Caco-2 (cell line): Measurements from ENCODE around the gene PPP1R12C. TPM values are rescaled to one million over a fixed set of nuclear protein-coding genes. Genes with fewer than 3 reads are reported as not detected.
A peak's percentile ranks its signal among the peaks of the same experiment; 100 is the strongest.
"Not testable (repeated sequence)": the region's sequence is repeated elsewhere in the genome, so short reads cannot be mapped to it uniquely, and the experiment has no call there.

ENCODE experiments used
- BruUV-seq: library from RNA; stranded (reverse); fragments of 400-500 nt; replicated peaks from 2 replicates; lab custom pipeline; 2021; lab: Mats Ljungman, UMichigan
- CTCF ChIA-PET: fragments of 300-600 bp; sonication (Branson Sonifier 250); formaldehyde crosslinking; loops from one replicate; lab custom pipeline; 2022; ENCODE audit warnings: antibody characterized with exemption; lab: Charles Lee
- POLR2A ChIA-PET: fragments of 300-600 bp; sonication (Branson Sonifier 250); formaldehyde crosslinking; loops from one replicate; lab custom pipeline; 2022; ENCODE audit warnings: antibody characterized with exemption; lab: Charles Lee
- DNase-seq, 2 experiments: peaks; one replicate each; pipeline versions ENCODE4 v3.0.0 to v3.0.0-alpha.2; 2020 to 2022
- H3K27me3 ChIP-seq: replicated peaks from 2 replicates; pipeline ENCODE4 v1.6.0; 2011; ENCODE audit warnings: low read length; ENCODE audit not compliant: control insufficient read depth, insufficient read depth
- H3K36me3 ChIP-seq: 2 replicates; pipeline ENCODE4 v1.5.1; 2011; ENCODE audit warnings: low read length; ENCODE audit not compliant: control insufficient read depth, insufficient read depth
- H3K4me1 ChIP-seq: fragments of 250-450 bp; sonication (Bioruptor Pico); 2 replicates; pipeline ENCODE4 v1.5.1; 2020; ENCODE audit warnings: mild to moderate bottlenecking
- H3K4me3 ChIP-seq: 2 replicates; pipeline ENCODE4 v1.5.1; 2011; ENCODE audit warnings: low read depth, mild to moderate bottlenecking, control low read depth, low read length
- H3K9me3 ChIP-seq: fragments of 250-450 bp; sonication (Bioruptor Pico); 2 replicates; pipeline ENCODE4 v1.5.1; 2020; ENCODE audit warnings: mild to moderate bottlenecking, moderate library complexity
- H3K27ac Mint-ChIP-seq: one replicate; pipeline ENCODE4 v1.8.0; 2022; ENCODE audit warnings: mixed read lengths; ENCODE audit not compliant: unreplicated experiment
- H3K27me3 Mint-ChIP-seq: one replicate; pipeline ENCODE4 v1.8.0; 2022; ENCODE audit warnings: mixed read lengths; ENCODE audit not compliant: insufficient read depth, unreplicated experiment
- H3K36me3 Mint-ChIP-seq: one replicate; pipeline ENCODE4 v1.8.0; 2022; ENCODE audit warnings: mild to moderate bottlenecking, mixed read lengths; ENCODE audit not compliant: insufficient read depth, unreplicated experiment
- H3K4me1 Mint-ChIP-seq: one replicate; pipeline ENCODE4 v1.8.0; 2022; ENCODE audit warnings: low read depth, mixed read lengths; ENCODE audit not compliant: unreplicated experiment
- H3K4me3 Mint-ChIP-seq: one replicate; pipeline ENCODE4 v1.8.0; 2022; ENCODE audit warnings: mild to moderate bottlenecking, moderate library complexity, mixed read lengths; ENCODE audit not compliant: unreplicated experiment
- H3K9me3 Mint-ChIP-seq: one replicate; pipeline ENCODE4 v1.8.0; 2022; ENCODE audit warnings: mixed read lengths; ENCODE audit not compliant: unreplicated experiment
- CTCF ChIP-seq, 2 experiments: fragments of 200-600 bp in 1 of 2; IDR thresholded peaks; 1 replicate in 1 of 2; 2 replicates in 1 of 2; pipeline versions ENCODE4 v1.5.1 to v1.8.0; 2011 to 2022; ENCODE audit warnings: antibody characterized with exemption in 1 of 2, control low read depth in 1 of 2, inconsistent platforms in 1 of 2, low read depth in 1 of 2, low read length in 1 of 2, mild to moderate bottlenecking in 1 of 2, moderate library complexity in 1 of 2; ENCODE audit not compliant: insufficient read depth in 1 of 2, severe bottlenecking in 1 of 2, unreplicated experiment in 1 of 2
- intact Hi-C: fragments of 100-400 bp; cut with micrococcal nuclease; formaldehyde crosslinking; loops from one replicate; pipeline ENCODE4 v1.10.0; 2022; ENCODE audit not compliant: unreplicated experiment
- total RNA-seq: library from RNA; stranded (reverse); gene quantifications from 2 replicates; pipeline ENCODE4 v1.2.3, GENCODE V29; 2022

PPP1R12C gene
- total RNA-seq, 1 experiment from 2014 or later = 104 TPM

- Mint-ChIP-seq H3K27me3 (peaks cover 3% of the 10 kb centered on the region), H3K4me3 (peak within 1 kb of the TSS; percentile 77), H3K9me3 (peaks cover 3% of the 10 kb centered on the region), H3K36me3 (no peaks in the 10 kb centered on the region), H3K4me1 (peaks cover 20% of the 10 kb centered on the region), H3K27ac (no peak within 1 kb of the TSS)
- ChIA-PET CTCF (no interaction called here), POLR2A (no interaction called here)
- no peaks in the 10 kb centered on the region for H3K9me3 ChIP-seq
- H3K27me3 ChIP-seq = no peaks in the 10 kb centered on the region
- intact Hi-C loops = no loop called here
- no TSS peak for BruUV-seq
- peaks cover 16% of the 10 kb centered on the region for H3K4me1 ChIP-seq
- no peak for TF ChIP-seq CTCF (IDR thresholded peaks at IDR 0.05; ENCODE audit: insufficient read depth in 1 of 2, low read depth in 1 of 2, low read length in 1 of 2, severe bottlenecking in 1 of 2, unreplicated experiment in 1 of 2)
- H3K4me3 ChIP-seq = peak within 1 kb of the TSS; percentile 38
- no peak for DNase-seq
- H3K36me3 ChIP-seq = no peaks in the 10 kb centered on the region
These were observed 39.8 kb upstream of the PPP1R12C start, which contains the start of gene TNNI3 for GRCh38 chr19:55157064-55157908. Gene TNNI3 (minus strand): TSS chr19:55157732. CDS start chr19:55157589, 143 bp downstream.

- Histone ChIP-seq H3K9me3 (no peaks in the 10 kb centered on the region), H3K27me3 (no peaks in the 10 kb centered on the region), H3K4me3 (peak overlapping the region; percentile 38), H3K4me1 (peaks cover 16% of the 10 kb centered on the region), H3K36me3 (no peaks in the 10 kb centered on the region)
- CTCF ChIA-PET = interaction anchor here (0.6 to 1.3 kb wide), 8 partner anchors 10 to 476 kb away, joined by 3 to 13 read pairs (median 4); partner anchors contain the start of gene DNAAF3
- peaks cover 20% of the 10 kb centered on the region for H3K4me1 Mint-ChIP-seq
- intact Hi-C loops = loop anchor here (1.0 kb wide), 1 partner anchor 10 kb away; no protein-coding TSS in a partner anchor
- peaks cover 10% of the 10 kb centered on the region for H3K9me3 Mint-ChIP-seq
- no TSS peak for BruUV-seq
- TF ChIP-seq CTCF (IDR thresholded peaks at IDR 0.05; ENCODE audit: insufficient read depth in 1 of 2, low read depth in 1 of 2, low read length in 1 of 2, severe bottlenecking in 1 of 2, unreplicated experiment in 1 of 2) = no peak
- peak; percentile 92 for DNase-seq
- H3K27me3 Mint-ChIP-seq = peaks cover 3% of the 10 kb centered on the region
- no peak overlapping the region for H3K27ac Mint-ChIP-seq
- peak overlapping the region; percentile 77 for H3K4me3 Mint-ChIP-seq
- POLR2A ChIA-PET = interaction anchor here (0.6 to 0.7 kb wide), 5 partner anchors 20 to 486 kb away, joined by 5 to 19 read pairs (median 6); partner anchors contain the start of genes HSPBP1 and SBK3
- no peaks in the 10 kb centered on the region for H3K36me3 Mint-ChIP-seq
These were observed 39.0 kb upstream of the PPP1R12C start for GRCh38 chr19:55156202-55157063.

- H3K9me3 ChIP-seq, H3K27ac Mint-ChIP-seq, POLR2A ChIA-PET, DNase-seq, H3K36me3 ChIP-seq, H3K36me3 Mint-ChIP-seq, H3K27me3 Mint-ChIP-seq, BruUV-seq, H3K27me3 ChIP-seq: not testable (repeated sequence)
- Mint-ChIP-seq H3K9me3 (peaks cover 10% of the 10 kb centered on the region), H3K4me3 (peak overlapping the region; percentile 77), H3K4me1 (peaks cover 20% of the 10 kb centered on the region)
- Histone ChIP-seq H3K4me3 (peak overlapping the region; percentile 38), H3K4me1 (peaks cover 16% of the 10 kb centered on the region)
- intact Hi-C loops = loop anchor here (1.0 kb wide), 1 partner anchor 9 kb away; no protein-coding TSS in a partner anchor
- CTCF ChIA-PET = interaction anchor here (0.6 to 1.3 kb wide), 5 partner anchors 9 to 114 kb away, joined by 3 to 13 read pairs (median 5); partner anchors contain the start of gene DNAAF3
These were observed 38.3 kb upstream of the PPP1R12C start for GRCh38 chr19:55155784-55156183.
